IMR-90 (cell line): ENCODE results near the gene IL10. TPM values are rescaled to one million over a fixed set of nuclear protein-coding genes. Genes with fewer than 3 reads are reported as not detected.

ENCODE experiments used
- ATAC-seq: fragments of 200-7000 bp; cut with Tn5 transposase; 2 replicates; pipeline ENCODE4 v1.9.1; 2020; ENCODE audit warnings: low read depth, mild to moderate bottlenecking, moderate library complexity
- BruUV-seq: library from RNA; stranded (reverse); fragments of 400-500 nt; replicated peaks from 2 replicates; lab custom pipeline; 2021; lab: Mats Ljungman, UMichigan
- CTCF ChIA-PET: fragments of 300-600 bp; formaldehyde crosslinking; extraction: SDS; loops from one replicate; lab custom pipeline; 2021; ENCODE audit warnings: antibody characterized with exemption; lab: Yijun Ruan, JAX
- POLR2A ChIA-PET: fragments of 300-600 bp; sonication (Branson Sonifier 250); formaldehyde crosslinking; loops from one replicate; lab custom pipeline; 2022; ENCODE audit warnings: antibody characterized with exemption; ENCODE audit not compliant: unreplicated experiment; lab: Charles Lee
- DNase-seq: peaks from one replicate; pipeline ENCODE4 v3.0.0; 2013
- H2AFZ ChIP-seq: replicated peaks from 2 replicates; pipeline ENCODE3; 2013; ENCODE audit warnings: low read length, mild to moderate bottlenecking; ENCODE audit not compliant: poor library complexity
- H2AK5ac ChIP-seq: 2 replicates; pipeline ENCODE4 v1.6.1; 2013; ENCODE audit warnings: low read depth, low read length, inconsistent platforms
- H2AK9ac ChIP-seq: replicated peaks from 2 replicates; pipeline ENCODE3; 2013; ENCODE audit warnings: mild to moderate bottlenecking, low read depth, low read length, moderate library complexity; ENCODE audit not compliant: poor library complexity
- H2BK120ac ChIP-seq: 2 replicates; pipeline ENCODE4 v1.6.1; 2013; ENCODE audit warnings: low read depth, low read length, inconsistent platforms
- H2BK15ac ChIP-seq: 3 replicates; pipeline ENCODE4 v1.6.1; 2013; ENCODE audit warnings: low read depth, low read length, inconsistent platforms
- H2BK20ac ChIP-seq: 2 replicates; pipeline ENCODE4 v1.6.1; 2013; ENCODE audit warnings: low read depth, mild to moderate bottlenecking, inconsistent platforms, low read length, moderate library complexity
- H2BK5ac ChIP-seq: 2 replicates; pipeline ENCODE4 v1.6.1; 2013; ENCODE audit warnings: mild to moderate bottlenecking, low read depth, low read length, inconsistent platforms; ENCODE audit not compliant: poor library complexity, severe bottlenecking
- H3K14ac ChIP-seq: replicated peaks from 2 replicates; pipeline ENCODE4 v1.6.1; 2013; ENCODE audit warnings: low read depth, low read length, inconsistent platforms
- H3K18ac ChIP-seq: 2 replicates; pipeline ENCODE4 v1.6.1; 2013; ENCODE audit warnings: low read depth, low read length, control low read depth
- H3K23ac ChIP-seq: 2 replicates; pipeline ENCODE4 v1.6.1; 2013; ENCODE audit warnings: low read depth, low read length, inconsistent platforms
- H3K27ac ChIP-seq: 2 replicates; pipeline ENCODE4 v1.5.1; 2013; ENCODE audit warnings: mild to moderate bottlenecking, control low read depth, low read length; ENCODE audit not compliant: insufficient read depth
- H3K27me3 ChIP-seq: 2 replicates; pipeline ENCODE4 v1.6.1; 2013; ENCODE audit warnings: low read length; ENCODE audit not compliant: control insufficient read depth, insufficient read depth
- H3K36me3 ChIP-seq: 2 replicates; pipeline ENCODE4 v1.6.1; 2013; ENCODE audit warnings: low read length, mixed read lengths; ENCODE audit not compliant: control insufficient read depth, insufficient read depth
- H3K4ac ChIP-seq: 2 replicates; pipeline ENCODE4 v1.6.1; 2013; ENCODE audit warnings: low read depth, low read length, inconsistent platforms
- H3K4me1 ChIP-seq: 2 replicates; pipeline ENCODE4 v1.6.1; 2013; ENCODE audit warnings: low read length, mixed read lengths; ENCODE audit not compliant: control insufficient read depth, insufficient read depth
- H3K4me2 ChIP-seq: 2 replicates; pipeline ENCODE4 v1.6.1; 2013; ENCODE audit warnings: low read depth, mild to moderate bottlenecking, control low read depth, low read length, moderate library complexity
- H3K4me3 ChIP-seq: 2 replicates; pipeline ENCODE4 v1.5.1; 2013; ENCODE audit warnings: low read depth, mild to moderate bottlenecking, control low read depth, low read length, moderate library complexity; ENCODE audit not compliant: insufficient read depth
- H3K56ac ChIP-seq: 2 replicates; pipeline ENCODE4 v1.6.1; 2013; ENCODE audit warnings: low read length, inconsistent platforms; ENCODE audit not compliant: insufficient read depth; ENCODE audit errors: extremely low read depth
- H3K79me1 ChIP-seq, 2 experiments: 2 replicates each; pipeline ENCODE4 v1.6.1; 2013; ENCODE audit warnings: low read length in 2 of 2, inconsistent platforms in 1 of 2, low read depth in 1 of 2
- H3K9ac ChIP-seq: 2 replicates; pipeline ENCODE4 v1.6.1; 2013; ENCODE audit warnings: low read depth, low read length, control low read depth
- H3K9me1 ChIP-seq: 2 replicates; pipeline ENCODE4 v1.6.1; 2013; ENCODE audit warnings: low read length, inconsistent platforms; ENCODE audit not compliant: insufficient read depth
- H3K9me3 ChIP-seq: 2 replicates; pipeline ENCODE4 v1.6.1; 2013; ENCODE audit warnings: low read length; ENCODE audit not compliant: control insufficient read depth, insufficient read depth
- H4K20me1 ChIP-seq: 2 replicates; pipeline ENCODE4 v1.6.1; 2013; ENCODE audit warnings: low read length, inconsistent platforms; ENCODE audit not compliant: insufficient read depth
- H4K5ac ChIP-seq: 2 replicates; pipeline ENCODE4 v1.6.1; 2013; ENCODE audit warnings: mild to moderate bottlenecking, low read depth, low read length, control low read depth
- H4K8ac ChIP-seq, 2 experiments: 2 replicates each; pipeline ENCODE4 v1.6.1; 2013; ENCODE audit warnings: low read depth in 2 of 2, low read length in 2 of 2, control low read depth in 1 of 2, inconsistent platforms in 1 of 2
- H4K91ac ChIP-seq: 2 replicates; pipeline ENCODE4 v1.6.1; 2013; ENCODE audit warnings: low read depth, low read length, inconsistent platforms; ENCODE audit not compliant: insufficient read depth
- BHLHE40 ChIP-seq: fragments of 150-350 bp; IDR thresholded peaks from 2 replicates; pipeline ENCODE4 v1.6.1; 2016; ENCODE audit warnings: mild to moderate bottlenecking, low read depth, low read length
- CTCF ChIP-seq: conservative IDR thresholded peaks from 2 replicates; pipeline ENCODE4 v1.5.1; 2012; ENCODE audit warnings: mild to moderate bottlenecking, low read depth, low read length, improper control_type of control experiment
- FOS ChIP-seq: fragments of 150-350 bp; IDR thresholded peaks from 2 replicates; pipeline ENCODE4 v1.6.1; 2016; ENCODE audit warnings: low read depth, low read length
- MAFK ChIP-seq: IDR thresholded peaks from 2 replicates; pipeline ENCODE4 v1.6.1; 2012; ENCODE audit warnings: low read depth, low read length, improper control_type of control experiment
- MXI1 ChIP-seq: IDR thresholded peaks from 2 replicates; pipeline ENCODE4 v1.6.1; 2012; ENCODE audit warnings: low read depth, mild to moderate bottlenecking, low read length, moderate library complexity, borderline replicate concordance
- RAD21 ChIP-seq: IDR thresholded peaks from 2 replicates; pipeline ENCODE4 v1.6.1; 2012; ENCODE audit warnings: low read length, improper control_type of control experiment
- RCOR1 ChIP-seq: IDR thresholded peaks from 2 replicates; pipeline ENCODE4 v1.6.1; 2012; ENCODE audit warnings: mild to moderate bottlenecking, low read length, improper control_type of control experiment; ENCODE audit not compliant: insufficient replicate concordance
- RFX5 ChIP-seq: IDR thresholded peaks from 2 replicates; pipeline ENCODE4 v1.8.0; 2012; ENCODE audit warnings: low read depth, mild to moderate bottlenecking, low read length, moderate library complexity
- SMC3 ChIP-seq: fragments of 150-350 bp; IDR thresholded peaks from 2 replicates; pipeline ENCODE4 v1.6.1; 2016; ENCODE audit warnings: low read depth, mild to moderate bottlenecking, antibody characterized with exemption, low read length, moderate library complexity
- WGBS, 2 experiments: methylation state at CpG; one replicate each; pipeline versions ENCODE4 v1.1.5 to v1.1.7; 2013; ENCODE audit warnings: missing lambda C conversion rate in 2 of 2; ENCODE audit not compliant: insufficient read length in 1 of 2; ENCODE audit errors: extremely low coverage in 2 of 2; 5-methylcytosine and 5-hydroxymethylcytosine counted together
- dilution Hi-C: fragments of 300-500 bp; cut with HindIII; formaldehyde crosslinking; loops from one replicate; pipeline ENCODE4 v1.14.3; 2018; ENCODE audit warnings: low sequenced_read_pairs; ENCODE audit not compliant: unreplicated experiment
- in situ Hi-C: fragments of 300-500 bp; cut with MboI; formaldehyde crosslinking; loops from 3 replicates; pipeline ENCODE4 v1.14.3; 2019; ENCODE audit warnings: low sequenced_read_pairs, inconsistent platforms, mixed read lengths
- intact Hi-C: fragments of 100-400 bp; cut with micrococcal nuclease; formaldehyde crosslinking; loops from 2 replicates; pipeline ENCODE4 v1.10.0; 2022
- polyA plus RNA-seq, 3 experiments: library from polyadenylated mRNA; depleted of rRNA; stranded (reverse); fragments of >200 nt; gene quantifications; 2 replicates each; pipeline ENCODE4 v1.2.3, GENCODE V29; 2012; ENCODE audit warnings: low replicate concordance in 1 of 3
- total RNA-seq: library from RNA; depleted of rRNA; stranded (reverse); fragments of >200 nt; gene quantifications from 2 replicates; pipeline ENCODE4 v1.2.3, GENCODE V29; 2012

Gene IL10
- total and polyA plus RNA-seq, 2 of the 4 experiments (the other 2 are of a cell fraction) = not detected

- H4K8ac ChIP-seq = no peak overlapping the region; a peak in 1 of 4 replicates
- peaks cover 21% of the 10 kb centered on the region for H3K27me3 ChIP-seq
- dilution Hi-C loops (no loop called here), in situ Hi-C loops (no loop called here), intact Hi-C loops (no loop called here)
- no peak overlapping the region for H3K4ac ChIP-seq
- H2BK5ac ChIP-seq = no peak overlapping the region
- ATAC-seq = no peak
- H2AFZ ChIP-seq = no peak overlapping the region
- no peak overlapping the region for H2AK9ac ChIP-seq
- no peaks in the 10 kb centered on the region; the same call in 1 of the 2 replicates for H3K9me1 ChIP-seq
- no peak overlapping the region for H2BK20ac ChIP-seq
- ChIA-PET POLR2A (no interaction called here), CTCF (interaction anchor here (1.9 kb wide), 1 partner anchor 38 kb away, joined by 4 read pairs; no protein-coding TSS in a partner anchor)
- H2BK15ac ChIP-seq = no peak overlapping the region
- H3K18ac ChIP-seq = no peak overlapping the region
- no peak overlapping the region for H3K23ac ChIP-seq
- H2AK5ac ChIP-seq = no peak overlapping the region
- H3K9ac ChIP-seq = no peak overlapping the region
- H3K79me1 ChIP-seq = no peaks in the 10 kb centered on the region
- H3K4me1 ChIP-seq = peaks cover 3% of the 10 kb centered on the region
- no peak overlapping the region for H4K5ac ChIP-seq
- BruUV-seq = no TSS peak
- H3K56ac ChIP-seq = no peak overlapping the region
- H2BK120ac ChIP-seq = no peak overlapping the region
- H3K4me2 ChIP-seq = no peak overlapping the region
- H3K14ac ChIP-seq = no peak overlapping the region
- no peak overlapping the region for H3K27ac ChIP-seq
- H4K20me1 ChIP-seq = no peaks in the 10 kb centered on the region
- H4K91ac ChIP-seq = no peak overlapping the region
- no peak overlapping the region for H3K4me3 ChIP-seq
- WGBS, 2 experiments = no CpG with 5 or more reads among the region's 4 CpGs
- DNase-seq = no peak
- no peaks in the 10 kb centered on the region for H3K36me3 ChIP-seq
- no peaks in the 10 kb centered on the region for H3K9me3 ChIP-seq
- no peak for TF ChIP-seq RFX5
- no peak for TF ChIP-seq RAD21
- TF ChIP-seq CTCF = no peak
- no peak for TF ChIP-seq BHLHE40
- no peak for TF ChIP-seq SMC3
- no peak for TF ChIP-seq MXI1
- TF ChIP-seq MAFK = no peak
- no peak for TF ChIP-seq FOS
- no peak for TF ChIP-seq RCOR1
These were observed 979 bp downstream of the IL10 start for GRCh38 chr1:206771338-206771692.
